Activated naive CD4-positive, alpha-beta T cell treated with anti-CD3 and anti-CD28 coated beads, Interleukin-2, amount 50 U/mL, for 24 hours (primary cell): ENCODE results near the gene UBAP2.

ENCODE experiments used
- H3K27ac Mint-ChIP-seq: one replicate; pipeline ENCODE4 v1.8.0; 2021; ENCODE audit warnings: mild to moderate bottlenecking, mixed read lengths
- H3K27me3 Mint-ChIP-seq: one replicate; pipeline ENCODE4 v1.8.0; 2021; ENCODE audit warnings: mixed read lengths
- H3K36me3 Mint-ChIP-seq: one replicate; pipeline ENCODE4 v1.8.0; 2021; ENCODE audit warnings: mixed read lengths
- H3K4me1 Mint-ChIP-seq: one replicate; pipeline ENCODE4 v1.8.0; 2021; ENCODE audit warnings: mixed read lengths
- H3K4me3 Mint-ChIP-seq: one replicate; pipeline ENCODE4 v1.8.0; 2021; ENCODE audit warnings: mild to moderate bottlenecking, mixed read lengths
- H3K9me3 Mint-ChIP-seq: one replicate; pipeline ENCODE4 v1.8.0; 2021; ENCODE audit warnings: mixed read lengths

Gene UBAP2

DNA sequence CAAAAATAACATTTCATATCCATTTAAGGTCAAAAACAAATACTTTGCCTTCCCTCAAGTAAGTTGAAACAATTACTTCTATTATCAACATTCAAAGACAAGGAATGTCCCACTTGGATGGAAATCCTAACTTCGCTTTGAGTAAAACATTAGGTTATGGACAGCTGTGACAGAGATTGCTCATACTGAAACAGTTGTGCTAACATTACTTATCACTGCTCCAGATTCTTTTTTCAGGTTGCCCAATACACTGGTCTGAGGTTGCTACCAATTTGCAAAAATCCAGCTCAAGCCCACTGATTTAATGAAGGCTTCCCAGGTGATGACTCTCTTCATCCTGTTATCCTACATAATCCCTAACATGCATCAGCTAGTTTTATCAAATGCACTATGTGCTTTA lies 98.3 kb downstream of the UBAP2 start:
- Mint-ChIP-seq H3K4me1 (no peaks in the 10 kb centered on the region), H3K27ac (no peak overlapping the region), H3K36me3 (peaks cover 25% of the 10 kb centered on the region), H3K4me3 (no peak overlapping the region), H3K27me3 (no peaks in the 10 kb centered on the region), H3K9me3 (no peaks in the 10 kb centered on the region)

DNA sequence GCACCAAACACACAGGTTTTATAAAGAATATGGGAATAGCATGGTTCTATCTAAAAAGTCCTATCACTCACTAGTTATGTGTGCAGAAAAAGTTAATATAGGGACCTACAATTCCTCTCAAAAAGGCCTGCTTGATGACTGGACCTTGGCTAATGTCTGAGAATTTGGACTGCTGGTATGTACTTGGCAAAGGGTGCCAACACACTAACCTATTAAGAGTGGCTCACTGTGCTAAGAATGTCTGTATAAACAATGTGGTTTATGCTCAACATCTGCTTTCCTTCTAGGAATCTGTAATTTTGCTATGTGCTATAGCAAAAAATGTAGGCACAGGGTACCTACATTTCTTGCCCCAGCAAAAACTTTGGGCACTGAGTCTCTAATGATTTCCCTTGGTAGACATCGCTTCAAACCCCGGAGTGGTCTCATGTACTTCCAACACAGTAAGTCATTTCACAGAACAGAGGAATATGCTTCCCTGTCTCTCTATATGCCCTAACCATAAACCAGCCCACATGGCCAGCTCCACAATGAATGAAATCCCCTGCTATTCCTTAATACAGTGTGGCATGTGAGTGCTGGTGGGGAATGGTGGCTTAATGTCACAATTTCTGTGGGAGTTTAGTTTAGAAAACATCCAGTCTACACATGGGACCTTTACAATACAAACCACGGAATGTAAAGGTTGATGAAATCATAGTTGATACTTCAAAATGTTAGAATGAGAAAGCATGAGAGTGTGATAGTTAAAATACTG lies 101.7 kb downstream of the UBAP2 start:
- Mint-ChIP-seq H3K9me3 (no peaks in the 10 kb centered on the region), H3K4me3 (no peak overlapping the region), H3K36me3 (peaks cover 29% of the 10 kb centered on the region), H3K4me1 (no peaks in the 10 kb centered on the region), H3K27me3 (no peaks in the 10 kb centered on the region), H3K27ac (no peak overlapping the region)

DNA sequence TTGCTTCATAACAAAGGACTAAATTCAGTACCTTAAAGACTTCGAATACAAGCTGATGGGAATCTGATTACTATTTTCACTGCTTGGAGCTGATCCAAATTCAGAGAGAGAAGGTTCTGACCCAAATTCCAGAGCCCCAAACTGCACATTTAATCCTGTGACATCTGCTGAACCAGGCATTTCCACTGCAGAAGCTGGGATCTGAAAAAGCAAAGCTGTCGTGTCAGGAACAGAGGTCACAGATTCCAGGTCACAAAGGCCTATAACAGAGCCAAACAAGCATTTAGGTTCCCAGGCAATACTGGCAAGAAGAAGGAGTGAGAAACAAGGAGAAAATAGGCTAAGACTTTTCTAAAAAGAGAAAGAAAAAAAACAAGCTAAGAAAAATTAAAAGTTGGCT lies 105.3 kb downstream of the UBAP2 start:
- H3K36me3 Mint-ChIP-seq: peaks cover 28% of the 10 kb centered on the region
- H3K9me3 Mint-ChIP-seq: no peaks in the 10 kb centered on the region
- H3K4me1 Mint-ChIP-seq: no peaks in the 10 kb centered on the region
- no peak overlapping the region for H3K27ac Mint-ChIP-seq
- no peak overlapping the region for H3K4me3 Mint-ChIP-seq
- H3K27me3 Mint-ChIP-seq: no peaks in the 10 kb centered on the region

DNA sequence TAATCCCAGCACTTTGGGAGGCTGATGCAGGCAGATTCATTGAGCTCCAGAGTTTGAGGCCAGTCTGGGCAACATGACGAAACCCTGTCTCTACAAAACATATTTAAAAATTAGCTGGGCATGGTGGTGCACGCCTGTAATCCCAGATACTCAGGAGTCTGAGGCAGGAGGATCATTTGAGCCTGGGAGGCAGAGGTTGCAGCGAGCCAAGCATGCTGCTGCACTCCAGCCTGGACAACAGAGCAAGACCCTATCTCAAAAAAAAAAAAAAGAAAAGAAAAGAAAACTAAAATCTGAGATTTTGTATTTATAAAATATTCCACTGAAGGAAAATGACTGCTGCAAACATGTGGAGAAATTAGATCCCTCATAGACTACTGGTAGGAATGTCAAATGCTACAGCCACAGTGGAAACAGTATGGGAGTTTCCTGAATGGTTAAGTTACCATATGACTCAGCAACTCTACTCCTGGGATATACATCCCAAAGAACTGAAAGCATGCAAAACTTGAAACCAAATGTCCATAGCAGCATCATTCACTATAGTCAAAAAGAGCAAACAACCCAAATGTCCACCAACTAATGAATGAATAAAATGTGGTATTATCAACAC lies 106.1 kb downstream of the UBAP2 start:
- Mint-ChIP-seq H3K27ac (no peak overlapping the region), H3K4me1 (no peaks in the 10 kb centered on the region), H3K36me3 (peaks cover 23% of the 10 kb centered on the region), H3K9me3 (no peaks in the 10 kb centered on the region), H3K4me3 (no peak overlapping the region), H3K27me3 (no peaks in the 10 kb centered on the region)

DNA sequence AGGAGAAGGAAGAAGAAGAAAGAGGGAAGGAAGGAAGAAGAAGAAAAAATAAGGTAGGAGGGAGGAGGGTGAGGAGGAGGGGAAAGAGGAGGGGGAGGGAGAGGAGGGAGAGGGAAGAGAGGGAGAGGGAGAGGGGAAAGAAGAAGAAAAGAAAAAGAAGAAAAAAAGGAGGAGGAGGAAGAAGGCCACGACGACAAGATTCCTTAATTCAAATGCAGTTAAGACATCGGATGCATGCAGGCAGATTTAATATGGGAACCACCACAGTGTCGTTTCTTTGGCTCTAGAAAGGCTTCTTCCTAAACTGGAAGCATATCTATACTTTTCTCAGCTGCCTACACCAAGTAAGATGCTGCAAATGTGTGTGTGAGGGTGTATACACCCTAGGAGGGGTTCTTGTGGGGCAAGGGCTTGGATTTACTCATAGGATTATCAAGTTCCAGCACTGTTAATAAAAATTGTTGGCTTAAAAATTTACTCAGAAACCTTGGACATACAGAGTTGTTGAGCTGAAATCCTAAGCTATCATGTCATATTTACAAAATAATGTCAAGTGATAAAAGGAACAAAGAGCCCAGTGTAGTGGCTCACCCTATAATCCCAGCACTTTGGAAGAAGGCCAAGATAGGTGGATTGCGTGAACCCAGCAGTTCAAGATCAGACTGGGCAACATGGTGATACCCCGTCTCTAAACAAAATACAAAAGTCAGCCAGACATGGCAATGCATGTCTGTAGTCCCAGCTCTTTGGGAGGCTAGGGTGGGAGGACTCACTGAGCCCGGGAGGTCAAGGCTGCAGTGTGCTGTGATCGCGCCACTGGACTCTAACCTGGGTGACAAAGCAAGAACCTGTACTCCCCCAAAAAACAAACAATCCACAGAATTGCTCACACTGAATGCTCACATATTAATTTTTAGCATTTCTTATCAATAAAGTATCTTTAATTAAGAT lies 108.5 kb downstream of the UBAP2 start:
- no peak overlapping the region for H3K27ac Mint-ChIP-seq
- H3K4me1 Mint-ChIP-seq: no peaks in the 10 kb centered on the region
- no peaks in the 10 kb centered on the region for H3K27me3 Mint-ChIP-seq
- H3K36me3 Mint-ChIP-seq: peaks cover 21% of the 10 kb centered on the region
- no peaks in the 10 kb centered on the region for H3K9me3 Mint-ChIP-seq
- H3K4me3 Mint-ChIP-seq: no peak overlapping the region

DNA sequence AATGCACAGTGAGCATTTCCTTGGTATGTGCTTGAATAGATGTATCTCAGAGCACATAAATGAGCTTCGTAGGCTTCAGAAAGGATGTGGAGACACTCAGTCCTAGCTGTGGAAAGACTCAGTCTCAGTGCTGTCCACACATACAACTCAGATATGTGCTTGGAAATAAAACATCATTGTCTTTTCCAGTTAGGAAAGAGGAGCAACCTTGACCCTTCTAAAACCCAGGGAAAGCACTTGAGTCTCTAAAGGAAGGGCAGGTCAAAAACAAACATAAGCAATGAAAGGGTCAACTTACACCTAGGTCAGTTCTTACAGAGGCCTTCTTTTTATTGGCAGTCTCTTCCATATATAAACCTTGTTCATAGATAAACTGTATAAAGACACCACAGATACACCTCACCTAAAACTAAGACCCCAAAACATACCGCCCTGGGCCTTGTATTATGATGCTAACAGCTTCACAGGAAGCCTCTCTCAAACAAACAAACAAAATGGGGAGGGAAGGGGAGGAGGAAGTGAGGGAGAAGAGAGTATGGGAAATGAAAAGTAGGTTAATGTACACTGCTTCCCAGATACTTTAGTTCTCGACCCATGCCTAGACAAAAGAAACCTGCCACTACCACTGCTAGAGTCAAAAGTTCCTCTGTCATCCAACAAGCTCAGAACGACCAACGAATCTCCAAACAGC lies 114.4 kb downstream of the UBAP2 start:
- Mint-ChIP-seq H3K27ac (no peak overlapping the region), H3K4me3 (no peak overlapping the region), H3K9me3 (no peaks in the 10 kb centered on the region), H3K36me3 (peaks cover 14% of the 10 kb centered on the region), H3K27me3 (no peaks in the 10 kb centered on the region), H3K4me1 (no peaks in the 10 kb centered on the region)

DNA sequence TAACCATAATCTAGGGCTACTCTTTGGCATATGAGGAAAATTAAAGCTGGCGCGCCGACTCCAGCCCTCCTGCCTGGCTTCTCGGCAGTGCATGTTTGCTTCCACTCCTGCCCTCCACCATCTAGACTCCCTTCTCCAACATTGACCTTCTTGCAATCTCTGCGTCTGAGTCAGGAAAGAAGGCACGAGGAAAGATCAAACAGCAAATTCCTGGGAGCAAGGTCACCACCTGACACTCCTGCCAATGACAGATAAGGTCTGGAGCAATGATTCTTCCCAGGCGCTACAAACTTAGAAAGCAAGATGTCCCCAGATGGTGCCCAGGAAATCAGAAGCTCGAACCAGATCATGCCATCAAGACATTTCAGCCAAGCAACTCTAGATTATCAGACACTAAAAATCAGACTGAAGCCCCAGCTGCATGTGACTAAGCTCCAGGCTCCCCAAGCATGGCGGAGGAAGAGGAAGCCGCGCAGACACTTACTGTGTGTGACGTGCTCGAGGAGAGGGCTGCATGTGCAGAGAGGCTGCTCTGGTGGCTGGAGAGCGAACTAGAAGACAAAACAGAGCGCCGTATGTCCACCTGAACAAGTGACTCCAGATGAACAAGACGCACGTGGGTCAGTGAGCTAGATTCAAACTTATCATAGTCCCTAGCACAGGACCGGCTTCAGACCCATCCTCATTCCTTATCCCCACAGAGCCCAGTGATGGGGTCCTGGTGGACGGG lies 116.4 kb downstream of the UBAP2 start:
- no peak overlapping the region for H3K4me3 Mint-ChIP-seq
- H3K9me3 Mint-ChIP-seq: no peaks in the 10 kb centered on the region
- H3K27me3 Mint-ChIP-seq: no peaks in the 10 kb centered on the region
- no peaks in the 10 kb centered on the region for H3K4me1 Mint-ChIP-seq
- H3K27ac Mint-ChIP-seq: peak overlapping the region; percentile 53
- peaks cover 15% of the 10 kb centered on the region for H3K36me3 Mint-ChIP-seq

DNA sequence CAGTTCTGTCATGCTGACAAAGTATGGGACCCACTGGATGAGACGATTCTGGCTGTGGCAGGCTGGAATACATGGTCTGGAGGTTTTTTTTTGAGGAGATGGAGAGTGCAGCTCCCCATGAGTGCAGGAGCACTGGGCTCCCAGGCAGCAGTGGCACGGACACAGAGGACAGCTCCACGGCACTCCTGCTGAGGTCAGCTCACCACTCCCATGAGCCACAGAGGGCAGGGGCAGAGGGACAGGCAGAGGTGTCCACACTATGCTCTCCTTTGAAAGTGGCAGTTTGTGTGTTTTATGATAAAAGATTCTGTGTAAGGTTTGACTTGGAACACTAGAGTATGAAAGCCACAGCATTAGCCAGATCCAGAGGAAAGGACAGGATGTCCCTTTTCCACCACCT lies 117.4 kb downstream of the UBAP2 start:
- no peaks in the 10 kb centered on the region for H3K4me1 Mint-ChIP-seq
- peaks cover 13% of the 10 kb centered on the region for H3K36me3 Mint-ChIP-seq
- H3K27ac Mint-ChIP-seq: no peak overlapping the region
- no peak overlapping the region for H3K4me3 Mint-ChIP-seq
- no peaks in the 10 kb centered on the region for H3K27me3 Mint-ChIP-seq
- H3K9me3 Mint-ChIP-seq: no peaks in the 10 kb centered on the region

DNA sequence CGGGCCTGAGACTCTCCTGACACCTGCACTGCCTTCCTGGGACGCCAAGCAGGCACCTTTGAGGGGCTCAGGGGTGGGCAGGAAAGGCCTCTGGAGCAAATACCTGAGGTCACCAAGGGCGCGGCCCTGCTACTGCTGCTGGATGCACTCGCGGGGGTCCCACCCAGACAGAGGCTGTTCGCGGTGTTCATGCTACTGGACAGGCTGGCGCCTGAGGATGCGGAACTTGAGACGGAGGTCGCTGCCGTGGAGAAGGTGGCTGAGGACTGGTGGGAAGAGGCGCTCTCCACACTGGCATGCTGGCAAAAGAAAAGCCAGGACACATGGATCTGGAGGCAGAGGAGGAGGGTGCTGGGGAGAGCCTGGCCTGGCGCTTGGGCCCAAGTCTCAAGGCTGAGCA lies 121.0 kb downstream of the UBAP2 start:
- Mint-ChIP-seq H3K4me1 (no peaks in the 10 kb centered on the region), H3K27ac (no peak overlapping the region), H3K9me3 (no peaks in the 10 kb centered on the region), H3K27me3 (no peaks in the 10 kb centered on the region), H3K36me3 (peaks cover 8% of the 10 kb centered on the region), H3K4me3 (no peak overlapping the region)

DNA sequence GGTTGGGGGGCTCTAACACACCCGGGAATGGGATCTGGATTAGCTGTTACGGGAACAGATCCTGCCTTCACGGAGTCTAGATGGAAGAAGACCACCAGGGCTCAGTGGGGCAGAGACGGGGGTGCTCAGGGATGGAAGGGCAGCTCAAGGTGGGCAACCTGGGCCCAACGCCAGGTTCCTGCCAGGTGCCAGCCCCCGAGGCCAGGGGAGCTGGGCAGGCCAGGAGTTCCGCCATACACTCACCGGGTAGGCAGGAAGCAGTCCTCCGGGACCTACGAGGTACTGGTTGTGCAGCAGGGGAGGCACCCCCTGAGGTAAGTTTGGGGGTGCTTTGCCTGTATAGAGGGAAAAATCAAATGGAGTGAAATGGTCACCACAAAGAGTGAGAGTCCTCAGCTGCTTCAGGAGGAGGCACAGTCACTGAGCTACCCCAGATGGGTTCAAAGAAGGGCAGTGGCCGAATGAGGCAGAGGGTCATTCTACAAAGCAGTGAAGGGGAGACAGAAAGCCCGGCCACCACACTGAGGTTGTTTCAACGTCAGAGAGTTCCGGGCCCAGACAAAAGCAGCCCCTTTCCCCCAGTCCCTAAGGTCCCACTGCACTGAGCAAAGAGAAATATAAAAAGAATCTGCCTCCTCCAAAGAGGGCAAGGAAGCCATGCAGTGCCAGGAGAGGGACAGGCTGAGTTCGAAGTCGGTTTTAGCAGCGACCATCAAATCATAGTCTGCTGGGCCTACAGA lies 121.8 kb downstream of the UBAP2 start:
- Mint-ChIP-seq H3K36me3 (peaks cover 5% of the 10 kb centered on the region), H3K9me3 (no peaks in the 10 kb centered on the region)

DNA sequence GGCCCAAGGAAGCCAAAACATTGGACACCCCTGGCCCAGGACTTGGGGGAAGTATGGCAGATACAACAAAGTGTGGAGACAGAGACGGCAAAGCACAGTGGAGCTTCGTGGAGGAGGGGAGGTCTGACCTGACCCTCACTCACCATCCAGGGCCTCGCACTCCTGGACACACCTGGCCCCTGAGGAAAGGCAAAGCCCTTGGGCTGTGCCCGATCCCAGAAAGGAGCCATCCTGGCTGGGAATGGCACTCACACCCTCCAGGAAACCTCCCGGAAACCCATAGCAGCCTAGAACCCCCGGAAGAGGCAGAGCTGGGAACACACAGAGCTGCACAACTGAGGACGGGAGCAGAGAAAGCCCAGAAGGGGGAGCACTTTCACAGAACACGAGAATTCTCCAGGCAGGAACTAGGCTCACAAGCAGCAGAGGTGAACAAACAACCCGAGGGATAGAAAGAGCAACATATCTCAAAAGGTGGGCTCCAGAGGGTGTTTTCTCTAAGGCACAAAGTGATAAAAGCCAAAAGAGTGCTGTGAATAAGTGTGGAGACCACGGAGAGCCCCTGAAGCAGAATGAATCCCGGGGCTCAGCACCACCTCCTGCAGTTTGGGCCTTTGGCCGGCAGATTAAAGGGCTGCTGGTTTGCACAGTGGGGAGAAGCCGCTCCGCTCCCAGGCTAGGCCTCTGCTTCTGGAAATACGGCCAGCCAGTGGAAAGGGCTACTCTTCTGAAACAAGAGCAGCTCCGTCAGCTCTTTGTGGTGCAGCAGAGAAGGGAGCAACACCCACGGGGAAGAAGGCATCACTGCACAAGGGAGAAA lies 123.5 kb downstream of the UBAP2 start:
- H3K4me1 Mint-ChIP-seq: no peaks in the 10 kb centered on the region
- H3K27me3 Mint-ChIP-seq: no peaks in the 10 kb centered on the region
- peak overlapping the region; percentile 31 for H3K27ac Mint-ChIP-seq
- H3K4me3 Mint-ChIP-seq: no peak overlapping the region
- H3K9me3 Mint-ChIP-seq: no peaks in the 10 kb centered on the region
- H3K36me3 Mint-ChIP-seq: peaks cover 10% of the 10 kb centered on the region

More for the DNA sequence above, 121.8 kb downstream of the UBAP2 start:
- no peak overlapping the region for H3K4me3 Mint-ChIP-seq
- peak overlapping the region; percentile 79 for H3K27ac Mint-ChIP-seq
- no peaks in the 10 kb centered on the region for H3K27me3 Mint-ChIP-seq
- no peaks in the 10 kb centered on the region for H3K4me1 Mint-ChIP-seq

DNA sequence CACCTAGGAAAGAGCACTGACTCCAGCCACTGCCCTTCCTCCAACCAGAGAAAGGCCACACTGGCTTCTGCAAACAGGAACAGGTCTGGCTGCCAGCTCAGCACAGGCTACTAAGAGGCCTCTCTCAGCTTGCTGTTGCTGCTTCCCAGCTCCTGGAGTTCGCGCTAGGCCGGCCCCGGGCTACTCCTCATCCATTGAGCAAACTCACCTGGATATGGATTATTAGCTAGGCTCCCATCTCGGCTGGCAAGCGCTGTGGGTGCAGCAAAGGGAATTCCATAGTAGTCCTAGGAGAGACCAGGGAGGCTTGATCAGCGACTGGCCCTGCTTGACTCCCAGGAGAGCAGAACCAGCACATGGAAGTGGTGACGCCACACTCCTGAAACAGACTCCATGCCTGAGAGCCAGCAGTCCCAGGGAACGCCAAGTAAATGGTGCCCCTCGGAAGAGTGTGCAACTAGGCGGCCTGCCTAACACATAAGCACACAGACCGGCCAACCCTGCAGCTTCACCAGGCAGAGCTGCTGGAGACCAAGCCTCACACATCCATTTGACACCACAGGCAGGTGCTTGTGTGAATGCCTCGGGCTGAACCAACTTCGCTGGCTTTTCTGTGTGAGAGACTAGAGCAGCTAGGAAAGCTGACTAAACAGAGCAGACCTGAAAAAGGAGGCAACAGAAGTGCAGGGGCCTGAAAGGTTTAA lies 124.5 kb downstream of the UBAP2 start:
- no peak overlapping the region for H3K4me3 Mint-ChIP-seq
- no peaks in the 10 kb centered on the region for H3K27me3 Mint-ChIP-seq
- peaks cover 8% of the 10 kb centered on the region for H3K36me3 Mint-ChIP-seq
- no peak overlapping the region for H3K27ac Mint-ChIP-seq
- no peaks in the 10 kb centered on the region for H3K9me3 Mint-ChIP-seq
- H3K4me1 Mint-ChIP-seq: no peaks in the 10 kb centered on the region

DNA sequence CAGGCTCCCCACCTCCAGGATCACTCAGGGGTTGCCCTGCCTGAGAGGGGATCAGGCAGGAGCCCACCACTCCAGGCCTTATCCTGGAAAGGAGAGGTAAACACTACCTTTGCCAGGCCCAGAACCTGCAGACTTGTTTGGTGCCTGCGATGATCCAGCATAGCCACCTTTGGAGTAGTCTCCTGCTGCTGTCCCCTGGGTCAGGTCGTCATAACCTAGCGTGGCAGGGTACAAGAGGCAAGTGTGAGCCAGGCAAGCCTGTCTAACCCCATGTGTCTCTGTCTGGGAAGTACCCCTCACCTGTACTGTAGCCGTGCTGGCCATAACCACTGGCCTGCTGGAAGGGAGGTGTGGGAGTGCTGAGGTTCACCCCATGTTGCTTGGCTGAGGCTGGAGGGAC lies 125.6 kb downstream of the UBAP2 start:
- Mint-ChIP-seq H3K4me3 (no peak overlapping the region), H3K27me3 (no peaks in the 10 kb centered on the region), H3K9me3 (no peaks in the 10 kb centered on the region), H3K27ac (no peak overlapping the region), H3K4me1 (no peaks in the 10 kb centered on the region), H3K36me3 (peaks cover 5% of the 10 kb centered on the region)
